Astrocyte (in vitro differentiated cells and primary cell): ENCODE results near the gene FANK1. TPM values are rescaled to one million over a fixed set of nuclear protein-coding genes. Genes with fewer than 3 reads are reported as not detected.

ENCODE experiments used
- DNase-seq: peaks from one replicate; pipeline ENCODE4 v3.0.0-alpha.2; 2010; ENCODE audit warnings: low read depth
- FAIRE-seq: peaks from 2 replicates; lab custom pipeline; 2011; peaks lifted over from hg19 to GRCh38; lab: Jason Lieb, UNC
- H2AFZ ChIP-seq: 2 replicates; pipeline ENCODE4 v1.6.0; 2012; ENCODE audit warnings: low read depth, low read length, inconsistent platforms
- H3K27ac ChIP-seq: 2 replicates; pipeline ENCODE4 v1.5.1; 2011; ENCODE audit warnings: low read depth, low read length, inconsistent platforms
- H3K27me3 ChIP-seq: 2 replicates; pipeline ENCODE4 v1.6.0; 2011; ENCODE audit warnings: low read length, inconsistent platforms; ENCODE audit not compliant: insufficient read depth
- H3K36me3 ChIP-seq: 2 replicates; pipeline ENCODE4 v1.5.1; 2011; ENCODE audit warnings: low read length, inconsistent platforms; ENCODE audit not compliant: insufficient read depth
- H3K4me1 ChIP-seq: 2 replicates; pipeline ENCODE4 v1.5.1; 2011; ENCODE audit warnings: low read length, inconsistent platforms; ENCODE audit not compliant: insufficient read depth
- H3K4me2 ChIP-seq: 2 replicates; pipeline ENCODE4 v1.6.0; 2012; ENCODE audit warnings: low read length, inconsistent platforms
- H3K4me3 ChIP-seq: 2 replicates; pipeline ENCODE4 v1.5.1; 2011; ENCODE audit warnings: low read depth, mild to moderate bottlenecking, low read length, inconsistent platforms; ENCODE audit not compliant: insufficient read depth
- H3K79me2 ChIP-seq: 2 replicates; pipeline ENCODE4 v1.6.0; 2012; ENCODE audit warnings: mild to moderate bottlenecking, low read length, inconsistent platforms; ENCODE audit not compliant: insufficient read depth
- H3K9ac ChIP-seq: 2 replicates; pipeline ENCODE4 v1.6.0; 2012; ENCODE audit warnings: mild to moderate bottlenecking, low read length, inconsistent platforms
- H3K9me3 ChIP-seq: 2 replicates; pipeline ENCODE4 v1.5.1; 2012; ENCODE audit warnings: low read depth, mild to moderate bottlenecking, low read length, inconsistent platforms; ENCODE audit not compliant: insufficient read depth
- H4K20me1 ChIP-seq: 2 replicates; pipeline ENCODE4 v1.6.0; 2012; ENCODE audit warnings: low read length, inconsistent platforms; ENCODE audit not compliant: insufficient read depth
- H3K27ac Mint-ChIP-seq: one replicate; pipeline ENCODE4 v1.8.0; 2021; ENCODE audit warnings: mild to moderate bottlenecking, mixed read lengths; ENCODE audit not compliant: unreplicated experiment
- H3K27me3 Mint-ChIP-seq: one replicate; pipeline ENCODE4 v1.8.0; 2021; ENCODE audit warnings: low read depth, mixed read lengths; ENCODE audit not compliant: unreplicated experiment
- H3K36me3 Mint-ChIP-seq: one replicate; pipeline ENCODE4 v1.8.0; 2021; ENCODE audit warnings: low read depth, mixed read lengths; ENCODE audit not compliant: unreplicated experiment
- H3K4me1 Mint-ChIP-seq: one replicate; pipeline ENCODE4 v1.8.0; 2021; ENCODE audit warnings: low read depth, mixed read lengths; ENCODE audit not compliant: unreplicated experiment
- H3K4me3 Mint-ChIP-seq: one replicate; pipeline ENCODE4 v1.8.0; 2021; ENCODE audit warnings: mild to moderate bottlenecking, moderate library complexity, mixed read lengths; ENCODE audit not compliant: unreplicated experiment
- H3K9me3 Mint-ChIP-seq: one replicate; pipeline ENCODE4 v1.8.0; 2021; ENCODE audit warnings: mild to moderate bottlenecking, mixed read lengths; ENCODE audit not compliant: unreplicated experiment
- CTCF ChIP-seq: IDR thresholded peaks from 2 replicates; pipeline ENCODE4 v1.5.1; 2011; ENCODE audit warnings: low read depth, mild to moderate bottlenecking, inconsistent platforms, low read length, moderate library complexity; ENCODE audit not compliant: insufficient read depth
- EZH2 ChIP-seq: IDR thresholded peaks from 2 replicates; pipeline ENCODE4 v1.6.1; 2012; ENCODE audit warnings: mild to moderate bottlenecking, low read length, inconsistent platforms; ENCODE audit not compliant: insufficient read depth
- total RNA-seq: library from RNA; stranded (reverse); gene quantifications from 2 replicates; pipeline ENCODE4 v1.2.1, GENCODE V29; 2021

Gene FANK1
- total RNA-seq, 1 donor from 2014 or later: 9.7 TPM

GRCh38 chr10:125982260-125982948 lies 86.0 kb downstream of the FANK1 start:
- FAIRE-seq: peak; percentile 97
- peak; percentile 59 for DNase-seq
- H3K4me2 ChIP-seq: peak overlapping the region; percentile 49

GRCh38 chr10:125983161-125983560 lies 86.8 kb downstream of the FANK1 start:
- H3K9ac ChIP-seq: peak overlapping the region; percentile 72
- H3K4me2 ChIP-seq: peak overlapping the region; percentile 49
- peak overlapping the region; percentile 62 for H3K27ac ChIP-seq
- DNase-seq (peak; percentile 69), FAIRE-seq (no peak)
- Mint-ChIP-seq H3K27me3 (no peaks in the 10 kb centered on the region), H3K4me3 (no peak overlapping the region), H3K4me1 (peaks cover 34% of the 10 kb centered on the region), H3K36me3 (peaks cover 11% of the 10 kb centered on the region), H3K27ac (peak overlapping the region; percentile 63), H3K9me3 (no peaks in the 10 kb centered on the region)
- H2AFZ ChIP-seq: peak overlapping the region; percentile 2
- H4K20me1 ChIP-seq: no peaks in the 10 kb centered on the region
- no peaks in the 10 kb centered on the region for H3K36me3 ChIP-seq
- no peaks in the 10 kb centered on the region for H3K9me3 ChIP-seq
- no peak overlapping the region for H3K4me3 ChIP-seq
- peaks cover 23% of the 10 kb centered on the region for H3K4me1 ChIP-seq
- H3K27me3 ChIP-seq: no peaks in the 10 kb centered on the region
- TF ChIP-seq EZH2: no peak
- TF ChIP-seq CTCF: no peak
- H3K79me2 ChIP-seq: no peaks in the 10 kb centered on the region

More at GRCh38 chr10:125982260-125982948, 86.0 kb downstream of the FANK1 start:
- Histone ChIP-seq H3K79me2 (no peaks in the 10 kb centered on the region), H4K20me1 (no peaks in the 10 kb centered on the region), H3K4me1 (peaks cover 23% of the 10 kb centered on the region), H2AFZ (no peak overlapping the region), H3K36me3 (no peaks in the 10 kb centered on the region), H3K4me3 (no peak overlapping the region), H3K9ac (peak overlapping the region; percentile 72), H3K27ac (peak overlapping the region; percentile 62), H3K9me3 (no peaks in the 10 kb centered on the region), H3K27me3 (no peaks in the 10 kb centered on the region)
- no peak for TF ChIP-seq EZH2
- TF ChIP-seq CTCF: peak; percentile 70
- Mint-ChIP-seq H3K27me3 (no peaks in the 10 kb centered on the region), H3K4me1 (peaks cover 34% of the 10 kb centered on the region), H3K36me3 (peaks cover 8% of the 10 kb centered on the region), H3K27ac (peak overlapping the region; percentile 63), H3K4me3 (no peak overlapping the region), H3K9me3 (no peaks in the 10 kb centered on the region)

GRCh38 chr10:125983656-125984055 lies 87.3 kb downstream of the FANK1 start:
- Histone ChIP-seq H3K4me1 (peaks cover 23% of the 10 kb centered on the region), H3K9ac (peak overlapping the region; percentile 72), H3K79me2 (no peaks in the 10 kb centered on the region), H3K27me3 (no peaks in the 10 kb centered on the region), H3K4me3 (no peak overlapping the region), H4K20me1 (no peaks in the 10 kb centered on the region), H3K4me2 (peak overlapping the region; percentile 49), H3K9me3 (no peaks in the 10 kb centered on the region), H2AFZ (peak overlapping the region; percentile 2), H3K27ac (peak overlapping the region; percentile 62), H3K36me3 (no peaks in the 10 kb centered on the region)
- FAIRE-seq: no peak
- no peaks in the 10 kb centered on the region for H3K27me3 Mint-ChIP-seq
- DNase-seq: no peak
- no peak overlapping the region for H3K4me3 Mint-ChIP-seq
- H3K36me3 Mint-ChIP-seq: peaks cover 15% of the 10 kb centered on the region
- TF ChIP-seq EZH2 (no peak), CTCF (no peak)
- no peaks in the 10 kb centered on the region for H3K9me3 Mint-ChIP-seq
- peaks cover 34% of the 10 kb centered on the region for H3K4me1 Mint-ChIP-seq
- H3K27ac Mint-ChIP-seq: peak overlapping the region; percentile 63
